HCT116 (cell line): ENCODE data around the gene IRAK2. TPM values are rescaled to one million over a fixed set of nuclear protein-coding genes. Genes with fewer than 3 reads are reported as not detected.

ENCODE experiments used
- ATAC-seq: fragments of 200-7000 bp; cut with Tn5 transposase; 2 replicates; pipeline ENCODE4 v1.9.1; 2020; ENCODE audit warnings: mild to moderate bottlenecking, moderate library complexity
- BruUV-seq: library from RNA; stranded (reverse); fragments of 400-500 nt; replicated peaks from 2 replicates; lab custom pipeline; 2021; lab: Mats Ljungman, UMichigan
- CTCF ChIA-PET: fragments of 300-600 bp; sonication (Branson Sonifier 250); formaldehyde crosslinking; loops from one replicate; lab custom pipeline; 2021; ENCODE audit warnings: antibody characterized with exemption; lab: Charles Lee
- POLR2A ChIA-PET: fragments of 300-600, 350-600 bp; sonication (Branson Sonifier 250); formaldehyde crosslinking; loops from one replicate; lab custom pipeline; 2021; ENCODE audit warnings: antibody characterized with exemption; lab: Charles Lee
- RAD21 ChIA-PET, 2 experiments: fragments of 300-600 bp; sonication (Branson Sonifier 250); formaldehyde crosslinking; loops; one replicate each; lab custom pipeline; 2023; ENCODE audit warnings: low total read pairs in 2 of 2; ENCODE audit not compliant: uncharacterized antibody in 2 of 2, unreplicated experiment in 2 of 2, low non-redundant PET in 1 of 2; lab: Charles Lee
- DNase-seq: peaks from one replicate; pipeline ENCODE4 v3.0.0-alpha.2; 2010; ENCODE audit warnings: low read depth, low spot score
- H2AFZ ChIP-seq: fragments of 200-600 bp; shearing (Covaris generic), sonication (generic); 2 replicates; pipeline ENCODE4 v1.6.1; 2017; ENCODE audit warnings: low read depth, mixed run types, mixed read lengths, antibody characterized with exemption, low read length; ENCODE audit not compliant: poor library complexity, severe bottlenecking
- H3K27ac ChIP-seq: 2 replicates; pipeline ENCODE4 v1.5.1; 2012; ENCODE audit warnings: low read depth, low read length
- H3K27me3 ChIP-seq: fragments of 200-600 bp; sonication (generic); 2 replicates; pipeline ENCODE4 v1.6.1; 2016; ENCODE audit warnings: mixed run types, low read length, mixed read lengths; ENCODE audit not compliant: insufficient read depth
- H3K36me3 ChIP-seq, 2 experiments: fragments of 200-500 bp in 1 of 2; fragments of 200-600 bp in 1 of 2; sonication (Bioruptor generic) in 1 of 2; sonication (generic) in 1 of 2; 2 replicates each; pipeline versions ENCODE4 v1.5.1 to v1.6.1; 2014 to 2016; ENCODE audit warnings: low read length in 2 of 2, inconsistent platforms in 1 of 2, mixed read lengths in 1 of 2, mixed run types in 1 of 2; ENCODE audit not compliant: insufficient read depth in 2 of 2, control insufficient read depth in 1 of 2
- H3K4me1 ChIP-seq, 2 experiments: fragments of 200-600 bp in 1 of 2; sonication (generic) in 1 of 2; 2 replicates each; pipeline versions ENCODE4 v1.5.1 to v1.6.1; 2012 to 2017; ENCODE audit warnings: low read length in 2 of 2, inconsistent platforms in 1 of 2, mild to moderate bottlenecking in 1 of 2, mixed read lengths in 1 of 2, mixed run types in 1 of 2, moderate library complexity in 1 of 2; ENCODE audit not compliant: insufficient read depth in 2 of 2, control insufficient read depth in 1 of 2
- H3K4me2 ChIP-seq: fragments of 200-600 bp; sonication (generic); 2 replicates; pipeline ENCODE4 v1.6.1; 2017; ENCODE audit warnings: mixed run types, low read length, mixed read lengths
- H3K4me3 ChIP-seq, 2 experiments: fragments of 200-600 bp in 1 of 2; sonication (generic) in 1 of 2; replicated peaks in 1 of 2; 2 replicates each; pipeline ENCODE4 v1.5.1; 2011 to 2016; ENCODE audit warnings: low read length in 2 of 2, control low read depth in 1 of 2, low read depth in 1 of 2, mild to moderate bottlenecking in 1 of 2, mixed read lengths in 1 of 2, mixed run types in 1 of 2
- H3K79me2 ChIP-seq: fragments of 200-600 bp; sonication (generic); 2 replicates; pipeline ENCODE4 v1.6.1; 2017; ENCODE audit warnings: mild to moderate bottlenecking, mixed run types, low read length, moderate library complexity, mixed read lengths; ENCODE audit not compliant: insufficient read depth
- H3K9ac ChIP-seq: fragments of 200-600 bp; sonication (generic); 2 replicates; pipeline ENCODE4 v1.6.1; 2016; ENCODE audit warnings: low read length, mixed read lengths
- H3K9me2 ChIP-seq: fragments of 200-600 bp; sonication (generic), shearing (Covaris generic); 2 replicates; pipeline ENCODE4 v1.6.1; 2017; ENCODE audit warnings: mixed run types, mild to moderate bottlenecking, moderate library complexity; ENCODE audit not compliant: insufficient read depth
- H3K9me3 ChIP-seq, 2 experiments: fragments of 200-500 bp in 1 of 2; fragments of 200-600 bp in 1 of 2; sonication (Bioruptor generic) in 1 of 2; sonication (generic) in 1 of 2; 2 replicates each; pipeline ENCODE4 v1.6.1; 2014 to 2017; ENCODE audit warnings: low read length in 2 of 2, mixed read lengths in 2 of 2, inconsistent platforms in 1 of 2, low read depth in 1 of 2, mild to moderate bottlenecking in 1 of 2, mixed run types in 1 of 2, moderate library complexity in 1 of 2; ENCODE audit not compliant: control insufficient read depth in 1 of 2, insufficient read depth in 1 of 2
- H4K20me1 ChIP-seq: fragments of 200-600 bp; sonication (generic), shearing (Covaris generic); 2 replicates; pipeline ENCODE4 v1.6.1; 2017; ENCODE audit warnings: mixed run types, mild to moderate bottlenecking, moderate library complexity; ENCODE audit not compliant: insufficient read depth
- CBX3 ChIP-seq: IDR thresholded peaks from 2 replicates; pipeline ENCODE4 v1.6.1; 2012; ENCODE audit warnings: low read depth
- EZH2 ChIP-seq: fragments of 200-600 bp; sonication (generic); IDR thresholded peaks from 2 replicates; pipeline ENCODE4 v1.6.1; 2017; ENCODE audit warnings: antibody characterized with exemption, mixed run types
- EZH2phosphoT487 ChIP-seq: fragments of 200-600 bp; IDR thresholded peaks from 2 replicates; pipeline ENCODE4 v1.6.1; 2018; ENCODE audit warnings: antibody characterized with exemption, borderline replicate concordance
- FOSL1 ChIP-seq: IDR thresholded peaks from 2 replicates; pipeline ENCODE4 v1.6.1; 2012; ENCODE audit warnings: low read depth
- MAX ChIP-seq: IDR thresholded peaks from 2 replicates; pipeline ENCODE4 v1.6.1; 2012
- POLR2AphosphoS5 ChIP-seq: IDR thresholded peaks from 2 replicates; pipeline ENCODE4 v1.6.1; 2011; ENCODE audit warnings: mild to moderate bottlenecking, low read depth, low read length, moderate library complexity
- SIN3A ChIP-seq: IDR thresholded peaks from 2 replicates; pipeline ENCODE4 v1.6.1; 2012; ENCODE audit warnings: low read depth
- ZFX ChIP-seq: fragments of 450-650 bp; IDR thresholded peaks from 2 replicates; pipeline ENCODE4 v1.6.1; 2017
- intact Hi-C: fragments of 100-400 bp; cut with micrococcal nuclease; formaldehyde crosslinking; loops from 2 replicates; pipeline ENCODE4 v1.10.0; 2022
- total RNA-seq: library from RNA; stranded (reverse); gene quantifications from one replicate; pipeline ENCODE4 v1.2.1, GENCODE V29; 2021; ENCODE audit not compliant: unreplicated experiment
- TF ChIP-seq, protein P1 (sequence below), 3 experiments: fragments of 200-600 bp in 1 of 3; sonication (generic) in 1 of 3; IDR thresholded peaks in 2 of 3; conservative IDR thresholded peaks in 1 of 3; 2 replicates each; pipeline ENCODE4 v1.5.1; 2012 to 2017; ENCODE audit warnings: low read depth in 2 of 3, low read length in 2 of 3, antibody characterized with exemption in 1 of 3, borderline replicate concordance in 1 of 3, control low read depth in 1 of 3, mild to moderate bottlenecking in 1 of 3, mixed read lengths in 1 of 3, mixed run types in 1 of 3, moderate library complexity in 1 of 3; ENCODE audit not compliant: insufficient read depth in 1 of 3
- TF ChIP-seq, protein P2 (sequence below): IDR thresholded peaks from 2 replicates; pipeline ENCODE4 v1.6.1; 2012; ENCODE audit warnings: low read depth

Gene IRAK2
- total RNA-seq, 1 experiment from 2014 or later, result 3.6 TPM

GRCh38 chr3:10169000-10169496 lies 4.3 kb downstream of the IRAK2 start:
- RAD21 ChIA-PET, result no interaction called here
- Histone ChIP-seq H3K4me1 (peaks cover 6 to 22% of the 10 kb centered on the region in 2 experiments; a peak in 3 of 4 replicates), H4K20me1 (no peaks in the 10 kb centered on the region), H3K9me2 (no peaks in the 10 kb centered on the region), H3K27me3 (no peaks in the 10 kb centered on the region), H3K9ac (no peak overlapping the region), H3K36me3 (no peaks in the 10 kb centered on the region), H2AFZ (no peak overlapping the region), H3K4me2 (no peak overlapping the region), H3K9me3 (no peaks in the 10 kb centered on the region), H3K4me3 (no peak overlapping the region), H3K79me2 (no peaks in the 10 kb centered on the region), H3K27ac (no peak overlapping the region)
- CTCF ChIA-PET, result no interaction called here
- no peak for DNase-seq
- no peak for ATAC-seq
- peak; percentile 83 for TF ChIP-seq CBX3
- TF ChIP-seq EZH2phosphoT487, result no peak
- TF ChIP-seq, protein P1, sequence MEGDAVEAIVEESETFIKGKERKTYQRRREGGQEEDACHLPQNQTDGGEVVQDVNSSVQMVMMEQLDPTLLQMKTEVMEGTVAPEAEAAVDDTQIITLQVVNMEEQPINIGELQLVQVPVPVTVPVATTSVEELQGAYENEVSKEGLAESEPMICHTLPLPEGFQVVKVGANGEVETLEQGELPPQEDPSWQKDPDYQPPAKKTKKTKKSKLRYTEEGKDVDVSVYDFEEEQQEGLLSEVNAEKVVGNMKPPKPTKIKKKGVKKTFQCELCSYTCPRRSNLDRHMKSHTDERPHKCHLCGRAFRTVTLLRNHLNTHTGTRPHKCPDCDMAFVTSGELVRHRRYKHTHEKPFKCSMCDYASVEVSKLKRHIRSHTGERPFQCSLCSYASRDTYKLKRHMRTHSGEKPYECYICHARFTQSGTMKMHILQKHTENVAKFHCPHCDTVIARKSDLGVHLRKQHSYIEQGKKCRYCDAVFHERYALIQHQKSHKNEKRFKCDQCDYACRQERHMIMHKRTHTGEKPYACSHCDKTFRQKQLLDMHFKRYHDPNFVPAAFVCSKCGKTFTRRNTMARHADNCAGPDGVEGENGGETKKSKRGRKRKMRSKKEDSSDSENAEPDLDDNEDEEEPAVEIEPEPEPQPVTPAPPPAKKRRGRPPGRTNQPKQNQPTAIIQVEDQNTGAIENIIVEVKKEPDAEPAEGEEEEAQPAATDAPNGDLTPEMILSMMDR (IDR thresholded peaks at IDR 0.05 in 2 of 3, conservative IDR thresholded peaks at IDR 0.05 in 1 of 3; ENCODE audit: borderline replicate concordance in 1 of 3, insufficient read depth in 1 of 3, low read depth in 2 of 3, low read length in 2 of 3), result peak in 2 of 3 experiments; percentile 9 to 47; a peak in 3 of 6 replicates
- no TSS peak for BruUV-seq
- POLR2A ChIA-PET, result no interaction called here
- intact Hi-C loops, result no loop called here

DNA sequence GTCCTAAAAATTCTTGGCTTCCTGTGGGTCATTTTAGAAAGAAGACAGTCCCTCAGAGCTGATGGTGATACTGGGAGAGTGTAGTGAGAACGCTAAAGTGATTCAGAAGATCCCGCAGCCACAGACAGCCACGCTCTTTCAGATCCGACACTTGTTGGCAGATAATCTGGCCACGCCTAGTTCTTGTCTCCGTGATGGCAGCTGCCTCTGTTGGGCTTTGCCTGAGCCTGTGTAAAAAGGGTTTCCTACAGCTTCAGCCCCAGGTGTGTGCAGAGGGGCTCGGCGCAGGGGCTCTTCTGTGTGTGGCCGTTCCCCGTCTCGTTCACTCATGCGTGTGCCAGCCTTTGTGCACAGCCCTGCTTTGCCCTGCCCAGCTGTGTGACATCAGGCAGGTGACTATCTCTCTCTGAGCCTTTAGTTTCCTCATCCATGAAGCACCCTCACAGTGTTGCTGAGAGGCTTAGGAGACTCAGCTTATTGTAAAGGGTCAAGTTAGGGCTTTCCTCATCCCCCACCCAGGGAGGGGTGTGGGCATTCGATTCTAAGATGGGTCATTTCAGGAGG lies 6.3 kb downstream of the IRAK2 start:
- no TSS peak for BruUV-seq
- TF ChIP-seq FOSL1, result no peak
- TF ChIP-seq ZFX, result no peak
- TF ChIP-seq MAX, result no peak
- no peak for TF ChIP-seq EZH2
- TF ChIP-seq, protein P2, sequence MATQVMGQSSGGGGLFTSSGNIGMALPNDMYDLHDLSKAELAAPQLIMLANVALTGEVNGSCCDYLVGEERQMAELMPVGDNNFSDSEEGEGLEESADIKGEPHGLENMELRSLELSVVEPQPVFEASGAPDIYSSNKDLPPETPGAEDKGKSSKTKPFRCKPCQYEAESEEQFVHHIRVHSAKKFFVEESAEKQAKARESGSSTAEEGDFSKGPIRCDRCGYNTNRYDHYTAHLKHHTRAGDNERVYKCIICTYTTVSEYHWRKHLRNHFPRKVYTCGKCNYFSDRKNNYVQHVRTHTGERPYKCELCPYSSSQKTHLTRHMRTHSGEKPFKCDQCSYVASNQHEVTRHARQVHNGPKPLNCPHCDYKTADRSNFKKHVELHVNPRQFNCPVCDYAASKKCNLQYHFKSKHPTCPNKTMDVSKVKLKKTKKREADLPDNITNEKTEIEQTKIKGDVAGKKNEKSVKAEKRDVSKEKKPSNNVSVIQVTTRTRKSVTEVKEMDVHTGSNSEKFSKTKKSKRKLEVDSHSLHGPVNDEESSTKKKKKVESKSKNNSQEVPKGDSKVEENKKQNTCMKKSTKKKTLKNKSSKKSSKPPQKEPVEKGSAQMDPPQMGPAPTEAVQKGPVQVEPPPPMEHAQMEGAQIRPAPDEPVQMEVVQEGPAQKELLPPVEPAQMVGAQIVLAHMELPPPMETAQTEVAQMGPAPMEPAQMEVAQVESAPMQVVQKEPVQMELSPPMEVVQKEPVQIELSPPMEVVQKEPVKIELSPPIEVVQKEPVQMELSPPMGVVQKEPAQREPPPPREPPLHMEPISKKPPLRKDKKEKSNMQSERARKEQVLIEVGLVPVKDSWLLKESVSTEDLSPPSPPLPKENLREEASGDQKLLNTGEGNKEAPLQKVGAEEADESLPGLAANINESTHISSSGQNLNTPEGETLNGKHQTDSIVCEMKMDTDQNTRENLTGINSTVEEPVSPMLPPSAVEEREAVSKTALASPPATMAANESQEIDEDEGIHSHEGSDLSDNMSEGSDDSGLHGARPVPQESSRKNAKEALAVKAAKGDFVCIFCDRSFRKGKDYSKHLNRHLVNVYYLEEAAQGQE, result no peak
- TF ChIP-seq SIN3A, result no peak
- no peak for TF ChIP-seq POLR2AphosphoS5
- ATAC-seq (no peak), DNase-seq (no peak)
- Histone ChIP-seq H3K27me3 (no peaks in the 10 kb centered on the region), H3K9ac (no peak overlapping the region), H3K4me3 (no peak overlapping the region), H3K9me3 (no peaks in the 10 kb centered on the region), H3K4me2 (no peak overlapping the region), H4K20me1 (no peaks in the 10 kb centered on the region), H3K9me2 (no peaks in the 10 kb centered on the region), H3K4me1 (peaks cover 5 to 14% of the 10 kb centered on the region in 2 experiments; a peak in 3 of 4 replicates), H2AFZ (no peak overlapping the region), H3K36me3 (no peaks in the 10 kb centered on the region), H3K79me2 (no peaks in the 10 kb centered on the region), H3K27ac (no peak overlapping the region)
- ChIA-PET RAD21 (no interaction called here), POLR2A (interaction anchor here (0.6 kb wide), 1 partner anchor 77 kb away, joined by 4 read pairs; the partner anchor contains the start of gene TATDN2), CTCF (no interaction called here)
- intact Hi-C loops, result no loop called here
